SU-DHL-6 (cell line): Measurements from ENCODE around the gene PMF1.

ENCODE experiments used
- H2AFZ ChIP-seq: fragments of 200-600 bp; sonication (generic); 2 replicates; pipeline ENCODE4 v1.6.1; 2014; ENCODE audit warnings: low read depth, mild to moderate bottlenecking, moderate library complexity, mixed read lengths, antibody characterized with exemption, low read length; ENCODE audit not compliant: severe bottlenecking
- H3F3A ChIP-seq: fragments of 200-600 bp; shearing (Covaris generic); 2 replicates; pipeline ENCODE4 v1.6.0; 2016; ENCODE audit warnings: antibody characterized with exemption, mild to moderate bottlenecking; ENCODE audit not compliant: insufficient read depth
- H3K27ac ChIP-seq: fragments of 200-600 bp; sonication (generic); 2 replicates; pipeline ENCODE4 v1.5.1; 2016; ENCODE audit warnings: low read depth, mild to moderate bottlenecking, low read length, moderate library complexity, mixed read lengths
- H3K27me3 ChIP-seq: fragments of 200-600 bp; sonication (generic), shearing (Covaris generic); 2 replicates; pipeline ENCODE4 v1.6.0; 2014; ENCODE audit warnings: mild to moderate bottlenecking, low read length
- H3K36me3 ChIP-seq: fragments of 200-600 bp; sonication (generic); 2 replicates; pipeline ENCODE4 v1.6.1; 2014; ENCODE audit warnings: mild to moderate bottlenecking, low read length, mixed read lengths
- H3K4me2 ChIP-seq: fragments of 300-600, 200-600 bp; shearing (Covaris generic), sonication (generic); 2 replicates; pipeline ENCODE4 v1.6.0; 2014; ENCODE audit warnings: low read length, low read depth, mild to moderate bottlenecking; ENCODE audit not compliant: poor library complexity, severe bottlenecking
- H3K4me3 ChIP-seq: fragments of 200-600 bp; sonication (generic); 2 replicates; pipeline ENCODE4 v1.5.1; 2014; ENCODE audit warnings: antibody characterized with exemption, low read length, mild to moderate bottlenecking, mixed read lengths; ENCODE audit not compliant: insufficient read depth, poor library complexity, severe bottlenecking
- H3K79me2 ChIP-seq: fragments of 200-600 bp; sonication (generic); 2 replicates; pipeline ENCODE4 v1.6.1; 2014; ENCODE audit warnings: mild to moderate bottlenecking, low read length, moderate library complexity; ENCODE audit not compliant: insufficient read depth
- H3K9ac ChIP-seq: fragments of 200-600 bp; sonication (generic); 2 replicates; pipeline ENCODE4 v1.7.0; 2014; ENCODE audit warnings: mild to moderate bottlenecking, low read length
- H3K9me2 ChIP-seq: fragments of 200-600 bp; sonication (generic); replicated peaks from 2 replicates; pipeline ENCODE4 v1.6.1; 2014; ENCODE audit warnings: low read length; ENCODE audit not compliant: insufficient read depth
- H3K9me3 ChIP-seq: fragments of 200-600 bp; sonication (generic); 2 replicates; pipeline ENCODE4 v1.6.1; 2014; ENCODE audit warnings: low read length, mixed read lengths; ENCODE audit not compliant: insufficient read depth
- H4K20me1 ChIP-seq: fragments of 200-600 bp; sonication (generic); 2 replicates; pipeline ENCODE4 v1.6.1; 2014; ENCODE audit warnings: low read depth, mild to moderate bottlenecking, antibody characterized with exemption, low read length, moderate library complexity, mixed read lengths
- EZH2phosphoT487 ChIP-seq: fragments of 200-600 bp; sonication (generic), shearing (Covaris generic); conservative IDR thresholded peaks from 2 replicates; pipeline ENCODE4 v1.6.1; 2018; ENCODE audit warnings: mild to moderate bottlenecking, antibody characterized with exemption, low read length, moderate library complexity, mixed read lengths
- TF ChIP-seq, protein P1 (sequence below): fragments of 200-600 bp; sonication (generic); IDR thresholded peaks from one replicate; pipeline ENCODE4 v1.5.1; 2017; ENCODE audit warnings: antibody characterized with exemption, mild to moderate bottlenecking, low read length, moderate library complexity; ENCODE audit not compliant: insufficient read depth, poor library complexity, severe bottlenecking

PMF1 gene

DNA sequence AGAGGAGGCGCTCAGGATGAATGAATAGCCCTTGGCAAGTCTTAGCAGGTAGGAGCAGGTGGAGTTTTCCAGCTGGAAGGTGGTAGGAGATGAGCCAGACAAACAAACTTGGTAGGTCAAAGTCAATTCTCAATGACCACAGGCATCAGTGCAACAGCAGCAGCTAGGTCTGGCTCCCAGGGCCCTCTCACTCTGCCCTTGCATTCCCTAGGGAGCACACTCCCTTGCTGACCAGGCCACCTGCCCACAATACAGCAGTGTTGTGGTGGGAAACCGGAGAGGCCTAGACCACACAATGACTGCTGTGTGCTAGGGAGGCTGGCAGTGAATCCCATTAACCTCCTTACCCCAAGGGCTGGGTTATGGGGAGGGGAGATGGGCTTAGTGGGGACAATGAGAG lies 48.1 kb downstream of the PMF1 start:
- Histone ChIP-seq H3K36me3 (peaks cover 23% of the 10 kb centered on the region; the same call in 1 of the 2 replicates), H3K9me2 (no peaks in the 10 kb centered on the region), H3K27me3 (no peaks in the 10 kb centered on the region), H3F3A (no peaks in the 10 kb centered on the region), H3K4me2 (no peak overlapping the region), H3K9ac (no peak overlapping the region), H4K20me1 (no peaks in the 10 kb centered on the region), H3K27ac (no peak overlapping the region), H3K4me3 (no peak overlapping the region), H3K9me3 (no peaks in the 10 kb centered on the region), H2AFZ (no peak overlapping the region), H3K79me2 (no peaks in the 10 kb centered on the region; the same call in 1 of the 2 replicates)
- TF ChIP-seq, protein P1, sequence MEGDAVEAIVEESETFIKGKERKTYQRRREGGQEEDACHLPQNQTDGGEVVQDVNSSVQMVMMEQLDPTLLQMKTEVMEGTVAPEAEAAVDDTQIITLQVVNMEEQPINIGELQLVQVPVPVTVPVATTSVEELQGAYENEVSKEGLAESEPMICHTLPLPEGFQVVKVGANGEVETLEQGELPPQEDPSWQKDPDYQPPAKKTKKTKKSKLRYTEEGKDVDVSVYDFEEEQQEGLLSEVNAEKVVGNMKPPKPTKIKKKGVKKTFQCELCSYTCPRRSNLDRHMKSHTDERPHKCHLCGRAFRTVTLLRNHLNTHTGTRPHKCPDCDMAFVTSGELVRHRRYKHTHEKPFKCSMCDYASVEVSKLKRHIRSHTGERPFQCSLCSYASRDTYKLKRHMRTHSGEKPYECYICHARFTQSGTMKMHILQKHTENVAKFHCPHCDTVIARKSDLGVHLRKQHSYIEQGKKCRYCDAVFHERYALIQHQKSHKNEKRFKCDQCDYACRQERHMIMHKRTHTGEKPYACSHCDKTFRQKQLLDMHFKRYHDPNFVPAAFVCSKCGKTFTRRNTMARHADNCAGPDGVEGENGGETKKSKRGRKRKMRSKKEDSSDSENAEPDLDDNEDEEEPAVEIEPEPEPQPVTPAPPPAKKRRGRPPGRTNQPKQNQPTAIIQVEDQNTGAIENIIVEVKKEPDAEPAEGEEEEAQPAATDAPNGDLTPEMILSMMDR, result no peak
- TF ChIP-seq EZH2phosphoT487, result no peak

DNA sequence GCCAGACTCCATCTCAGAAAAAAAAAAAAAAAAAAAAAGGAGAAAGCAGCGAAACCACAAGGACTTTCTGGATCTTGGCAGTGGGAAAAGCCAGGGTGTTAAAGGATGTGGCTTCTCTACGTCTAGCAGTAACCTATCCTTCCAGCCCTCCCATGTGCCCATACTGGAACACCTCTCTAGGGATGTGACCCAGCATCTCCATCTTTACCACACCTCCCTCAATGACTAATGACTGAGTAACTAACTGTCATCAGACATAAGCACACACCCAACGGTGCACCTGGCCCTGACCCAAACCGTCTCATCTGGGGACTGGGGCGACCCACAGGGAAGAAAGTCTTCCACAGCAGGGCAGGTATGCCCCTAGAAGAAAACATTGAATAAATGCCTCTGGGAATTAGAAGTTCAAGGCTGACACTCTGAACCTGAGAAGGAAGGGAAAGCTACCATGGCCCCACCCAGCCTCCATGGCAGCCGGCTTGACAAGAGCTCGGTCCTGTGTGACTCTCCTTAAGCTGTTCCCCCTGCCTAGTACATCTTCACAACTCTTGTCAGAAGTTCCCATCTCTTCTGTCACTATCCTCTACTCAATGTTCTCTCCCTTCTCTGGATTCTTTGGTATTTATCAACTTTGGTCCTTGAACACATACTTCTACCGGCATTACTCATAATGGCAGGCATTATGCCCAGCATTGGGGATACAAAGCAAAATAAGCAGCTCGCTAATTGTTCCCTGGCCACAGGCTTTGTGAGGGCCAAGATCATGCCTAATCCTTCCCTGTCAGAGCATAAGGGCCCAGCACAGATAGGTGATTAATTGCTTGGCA lies 49.9 kb downstream of the PMF1 start:
- no peak overlapping the region for H3K4me2 ChIP-seq
- H3K27me3 ChIP-seq, result no peaks in the 10 kb centered on the region
- no peaks in the 10 kb centered on the region for H4K20me1 ChIP-seq
- no peak overlapping the region for H2AFZ ChIP-seq
- no peak overlapping the region for H3K9ac ChIP-seq
- H3K79me2 ChIP-seq, result no peaks in the 10 kb centered on the region; the same call in 1 of the 2 replicates
- H3F3A ChIP-seq, result no peaks in the 10 kb centered on the region
- peaks cover 23% of the 10 kb centered on the region; the same call in 1 of the 2 replicates for H3K36me3 ChIP-seq
- no peaks in the 10 kb centered on the region for H3K9me2 ChIP-seq
- no peak overlapping the region for H3K4me3 ChIP-seq
- H3K27ac ChIP-seq, result no peak overlapping the region
- no peaks in the 10 kb centered on the region for H3K9me3 ChIP-seq
- no peak for TF ChIP-seq EZH2phosphoT487
- TF ChIP-seq, protein P1, result no peak

DNA sequence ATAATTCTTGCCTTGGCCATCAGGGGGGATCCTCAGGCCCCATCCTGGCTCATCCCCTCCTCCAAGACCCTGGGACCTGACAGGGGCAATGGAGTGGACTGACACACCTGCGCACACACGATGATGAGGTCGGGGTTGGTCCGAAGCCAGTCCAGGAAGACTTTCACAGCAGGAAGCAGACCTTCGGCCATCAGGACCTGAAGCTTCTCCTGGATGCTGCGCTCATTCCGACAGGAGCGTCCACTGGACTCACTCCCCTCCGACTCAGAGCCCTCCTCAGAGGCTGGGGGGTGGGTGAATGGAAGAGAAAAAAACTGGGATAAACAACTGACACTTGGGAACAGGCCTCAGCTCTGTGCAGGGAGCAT lies 50.5 kb downstream of the PMF1 start:
- Histone ChIP-seq H3K9me2 (no peaks in the 10 kb centered on the region), H3K9ac (no peak overlapping the region), H3K9me3 (no peaks in the 10 kb centered on the region), H3K27ac (no peak overlapping the region), H3F3A (no peaks in the 10 kb centered on the region), H3K79me2 (no peaks in the 10 kb centered on the region; the same call in 1 of the 2 replicates), H4K20me1 (no peaks in the 10 kb centered on the region), H3K4me3 (no peak overlapping the region), H2AFZ (no peak overlapping the region), H3K27me3 (no peaks in the 10 kb centered on the region), H3K4me2 (no peak overlapping the region), H3K36me3 (peaks cover 23% of the 10 kb centered on the region; the same call in 1 of the 2 replicates)
- TF ChIP-seq, protein P1, result no peak
- no peak for TF ChIP-seq EZH2phosphoT487
